H9 (cell line): Measurements from ENCODE around the gene CKLF. TPM values are rescaled to one million over a fixed set of nuclear protein-coding genes. Genes with fewer than 3 reads are reported as not detected.

ENCODE experiments used
- DNase-seq: peaks from one replicate; pipeline ENCODE4 v3.0.0-alpha.2; 2017
- H2AFZ ChIP-seq: one replicate; pipeline ENCODE4 v1.6.1; 2013; ENCODE audit warnings: mild to moderate bottlenecking, low read length, control low read depth, moderate library complexity
- H2AK5ac ChIP-seq: 2 replicates; pipeline ENCODE4 v1.6.1; 2013; ENCODE audit warnings: low read length, control low read depth, mixed read lengths; ENCODE audit not compliant: insufficient read length
- H2BK120ac ChIP-seq: one replicate; pipeline ENCODE4 v1.6.1; 2013; ENCODE audit warnings: low read depth, mild to moderate bottlenecking, low read length, control low read depth, inconsistent platforms; ENCODE audit not compliant: poor library complexity, severe bottlenecking
- H2BK12ac ChIP-seq: 2 replicates; pipeline ENCODE4 v1.6.1; 2013; ENCODE audit warnings: low read length, control low read depth, mixed read lengths, low read depth; ENCODE audit not compliant: insufficient read length
- H2BK15ac ChIP-seq: 2 replicates; pipeline ENCODE4 v1.6.1; 2013; ENCODE audit warnings: low read depth, low read length, control low read depth
- H2BK20ac ChIP-seq: one replicate; pipeline ENCODE4 v1.6.1; 2013; ENCODE audit warnings: low read depth, mild to moderate bottlenecking, low read length, control low read depth, inconsistent platforms; ENCODE audit not compliant: poor library complexity, severe bottlenecking
- H2BK5ac ChIP-seq: 2 replicates; pipeline ENCODE4 v1.6.1; 2013; ENCODE audit warnings: low read length, control low read depth, mixed read lengths; ENCODE audit not compliant: insufficient read length
- H3K14ac ChIP-seq: 2 replicates; pipeline ENCODE4 v1.6.1; 2013; ENCODE audit warnings: low read length, control low read depth; ENCODE audit not compliant: insufficient read depth
- H3K18ac ChIP-seq: 2 replicates; pipeline ENCODE4 v1.6.1; 2013; ENCODE audit warnings: low read depth, mild to moderate bottlenecking, mixed read lengths, low read length, control low read depth; ENCODE audit not compliant: insufficient read length
- H3K23ac ChIP-seq: 2 replicates; pipeline ENCODE4 v1.6.1; 2013; ENCODE audit warnings: low read length, control low read depth, mixed read lengths, low read depth; ENCODE audit not compliant: insufficient read length
- H3K23me2 ChIP-seq: 2 replicates; pipeline ENCODE4 v1.6.1; 2013; ENCODE audit warnings: low read depth, mild to moderate bottlenecking, mixed read lengths, low read length, control low read depth; ENCODE audit not compliant: insufficient read length, poor library complexity, severe bottlenecking
- H3K27ac ChIP-seq: 2 replicates; pipeline ENCODE4 v1.5.1; 2013; ENCODE audit warnings: low read length, control low read depth, mixed read lengths, low read depth; ENCODE audit not compliant: insufficient read length
- H3K27me3 ChIP-seq: 2 replicates; pipeline ENCODE4 v1.6.1; 2013; ENCODE audit warnings: low read length, control low read depth, inconsistent platforms; ENCODE audit not compliant: insufficient read depth
- H3K4ac ChIP-seq: 2 replicates; pipeline ENCODE4 v1.6.1; 2013; ENCODE audit warnings: low read depth, mild to moderate bottlenecking, control low read depth, inconsistent platforms, low read length, moderate library complexity
- H3K4me1 ChIP-seq: 2 replicates; pipeline ENCODE4 v1.6.1; 2013; ENCODE audit warnings: low read length, control low read depth, inconsistent platforms; ENCODE audit not compliant: insufficient read depth
- H3K4me2 ChIP-seq: 2 replicates; pipeline ENCODE4 v1.6.1; 2013; ENCODE audit warnings: low read length, control low read depth, mixed read lengths; ENCODE audit not compliant: insufficient read length, insufficient read depth
- H3K56ac ChIP-seq: 2 replicates; pipeline ENCODE4 v1.6.1; 2013; ENCODE audit warnings: low read depth, mild to moderate bottlenecking, mixed read lengths, low read length, control low read depth; ENCODE audit not compliant: insufficient read length
- H3K79me1 ChIP-seq: 2 replicates; pipeline ENCODE4 v1.6.1; 2013; ENCODE audit warnings: low read depth, mild to moderate bottlenecking, moderate library complexity, low read length, control low read depth, inconsistent platforms; ENCODE audit not compliant: insufficient read depth, poor library complexity, severe bottlenecking
- H3K79me2 ChIP-seq: 2 replicates; pipeline ENCODE4 v1.6.1; 2013; ENCODE audit warnings: low read length, control low read depth, inconsistent platforms; ENCODE audit not compliant: insufficient read depth
- H3K9ac ChIP-seq: 2 replicates; pipeline ENCODE4 v1.6.1; 2013; ENCODE audit warnings: low read length, control low read depth, mixed read lengths; ENCODE audit not compliant: insufficient read length; ENCODE audit errors: extremely low read depth
- H3K9me3 ChIP-seq: one replicate; pipeline ENCODE4 v1.6.1; 2013; ENCODE audit warnings: low read depth, low read length, inconsistent platforms; ENCODE audit not compliant: control insufficient read depth
- H3T11ph ChIP-seq: one replicate; pipeline ENCODE4 v1.6.1; 2013; ENCODE audit warnings: mild to moderate bottlenecking, low read length, control low read depth, inconsistent platforms
- H4K20me1 ChIP-seq: one replicate; pipeline ENCODE4 v1.6.1; 2013; ENCODE audit not compliant: control insufficient read depth, insufficient read length, insufficient read depth
- H4K5ac ChIP-seq: 2 replicates; pipeline ENCODE4 v1.6.1; 2013; ENCODE audit warnings: low read depth, mild to moderate bottlenecking, mixed read lengths, low read length, control low read depth; ENCODE audit not compliant: insufficient read length
- H4K8ac ChIP-seq: replicated peaks from 2 replicates; pipeline ENCODE4 v1.6.1; 2013; ENCODE audit warnings: low read length, control low read depth, mixed read lengths, low read depth; ENCODE audit not compliant: insufficient read length
- H4K91ac ChIP-seq: 2 replicates; pipeline ENCODE4 v1.6.1; 2013; ENCODE audit warnings: low read depth, mild to moderate bottlenecking, moderate library complexity, mixed read lengths, low read length, control low read depth; ENCODE audit not compliant: insufficient read length
- H3K27ac Mint-ChIP-seq, 3 experiments: 2 replicates in 2 of 3; 3 replicates in 1 of 3; pipeline ENCODE4 v1.8.0; 2020 to 2021; ENCODE audit warnings: mixed read lengths in 3 of 3, mild to moderate bottlenecking in 1 of 3, moderate library complexity in 1 of 3
- H3K27me3 Mint-ChIP-seq: 2 replicates; pipeline ENCODE4 v1.8.0; 2021; ENCODE audit warnings: low read depth, mild to moderate bottlenecking, moderate library complexity, mixed read lengths
- H3K36me3 Mint-ChIP-seq, 3 experiments: 2 replicates in 2 of 3; 3 replicates in 1 of 3; pipeline ENCODE4 v1.8.0; 2020 to 2021; ENCODE audit warnings: low read depth in 3 of 3, mixed read lengths in 3 of 3; ENCODE audit not compliant: insufficient read depth in 1 of 3
- H3K4me1 Mint-ChIP-seq, 2 experiments: 2 replicates each; pipeline ENCODE4 v1.8.0; 2020; ENCODE audit warnings: mixed read lengths in 2 of 2
- H3K4me3 Mint-ChIP-seq, 2 experiments: 2 replicates in 1 of 2; 3 replicates in 1 of 2; pipeline ENCODE4 v1.8.0; 2020 to 2021; ENCODE audit warnings: mild to moderate bottlenecking in 2 of 2, mixed read lengths in 2 of 2, moderate library complexity in 1 of 2
- H3K9me3 Mint-ChIP-seq, 2 experiments: 2 replicates in 1 of 2; 3 replicates in 1 of 2; pipeline ENCODE4 v1.8.0; 2020; ENCODE audit warnings: mild to moderate bottlenecking in 2 of 2, mixed read lengths in 2 of 2, moderate library complexity in 1 of 2
- WGBS: extraction: QIAGEN DNeasy Blood & Tissue Kit; methylation state at CpG from one replicate; pipeline ENCODE4 v1.1.7; 2013; ENCODE audit warnings: missing lambda C conversion rate, low lambda C conversion rate, mixed read lengths; ENCODE audit not compliant: insufficient read length; ENCODE audit errors: extremely low coverage; 5-methylcytosine and 5-hydroxymethylcytosine counted together
- total RNA-seq: library from RNA; stranded (reverse); gene quantifications from 2 replicates; pipeline ENCODE4 v1.2.1, GENCODE V29; 2021
- TF ChIP-seq, protein P1 (sequence below): fragments of 200-600 bp; sonication (generic); conservative IDR thresholded peaks from 3 replicates; pipeline ENCODE4 v1.8.0; 2021; ENCODE audit warnings: antibody characterized with exemption, mild to moderate bottlenecking

The CKLF gene
- total RNA-seq, 1 experiment from 2014 or later: 23.1 TPM

DNA sequence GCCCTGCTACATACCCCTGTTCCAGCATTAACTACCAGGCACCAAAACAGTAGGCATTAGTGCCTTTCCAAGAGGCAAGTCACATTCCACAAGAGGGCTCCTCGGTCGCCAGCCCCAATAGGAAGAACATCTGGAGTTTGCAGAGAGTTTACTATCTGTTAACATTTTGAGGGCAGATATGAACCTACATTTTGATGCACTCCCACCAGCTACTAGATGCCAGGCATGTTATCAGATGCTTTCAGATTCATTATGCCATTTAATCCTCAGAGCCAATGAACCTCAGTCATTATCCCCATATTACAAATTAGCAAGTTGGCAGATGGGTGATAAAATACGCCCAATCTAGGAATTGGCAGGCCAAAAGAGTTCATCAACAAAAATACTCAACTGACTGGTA is 22.7 kb downstream of the CKLF start:
- no peak overlapping the region for H3K56ac ChIP-seq
- no peaks in the 10 kb centered on the region; the same call in 1 of the 2 replicates for H3K4me1 ChIP-seq
- TF ChIP-seq, protein P1, sequence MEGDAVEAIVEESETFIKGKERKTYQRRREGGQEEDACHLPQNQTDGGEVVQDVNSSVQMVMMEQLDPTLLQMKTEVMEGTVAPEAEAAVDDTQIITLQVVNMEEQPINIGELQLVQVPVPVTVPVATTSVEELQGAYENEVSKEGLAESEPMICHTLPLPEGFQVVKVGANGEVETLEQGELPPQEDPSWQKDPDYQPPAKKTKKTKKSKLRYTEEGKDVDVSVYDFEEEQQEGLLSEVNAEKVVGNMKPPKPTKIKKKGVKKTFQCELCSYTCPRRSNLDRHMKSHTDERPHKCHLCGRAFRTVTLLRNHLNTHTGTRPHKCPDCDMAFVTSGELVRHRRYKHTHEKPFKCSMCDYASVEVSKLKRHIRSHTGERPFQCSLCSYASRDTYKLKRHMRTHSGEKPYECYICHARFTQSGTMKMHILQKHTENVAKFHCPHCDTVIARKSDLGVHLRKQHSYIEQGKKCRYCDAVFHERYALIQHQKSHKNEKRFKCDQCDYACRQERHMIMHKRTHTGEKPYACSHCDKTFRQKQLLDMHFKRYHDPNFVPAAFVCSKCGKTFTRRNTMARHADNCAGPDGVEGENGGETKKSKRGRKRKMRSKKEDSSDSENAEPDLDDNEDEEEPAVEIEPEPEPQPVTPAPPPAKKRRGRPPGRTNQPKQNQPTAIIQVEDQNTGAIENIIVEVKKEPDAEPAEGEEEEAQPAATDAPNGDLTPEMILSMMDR: no peak
- no peak overlapping the region for H2BK15ac ChIP-seq
- no peaks in the 10 kb centered on the region for H3K23me2 ChIP-seq
- Mint-ChIP-seq H3K4me1 (peaks cover 10 to 12% of the 10 kb centered on the region in 2 experiments), H3K9me3 (no peaks in the 10 kb centered on the region), H3K4me3 (no peak overlapping the region), H3K27ac (no peak overlapping the region; a peak in 1 of 7 replicates), H3K36me3 (no peaks in the 10 kb centered on the region), H3K27me3 (peaks cover 31% of the 10 kb centered on the region)
- no peak overlapping the region for H3K27ac ChIP-seq
- no peaks in the 10 kb centered on the region for H3K79me1 ChIP-seq
- no peak overlapping the region for H2BK12ac ChIP-seq
- no peak overlapping the region for H2BK20ac ChIP-seq
- no peak overlapping the region for H3T11ph ChIP-seq
- no peak overlapping the region for H3K14ac ChIP-seq
- no peak overlapping the region for H2AFZ ChIP-seq
- no CpG with 5 or more reads among the region's 3 CpGs for WGBS
- H2AK5ac ChIP-seq: no peak overlapping the region
- no peak for DNase-seq
- no peak overlapping the region for H3K9ac ChIP-seq
- no peaks in the 10 kb centered on the region for H4K20me1 ChIP-seq
- peaks cover 13% of the 10 kb centered on the region; the same call in 1 of the 2 replicates for H3K27me3 ChIP-seq
- no peak overlapping the region for H4K8ac ChIP-seq
- no peaks in the 10 kb centered on the region for H3K9me3 ChIP-seq
- no peak overlapping the region for H2BK5ac ChIP-seq
- no peaks in the 10 kb centered on the region for H3K79me2 ChIP-seq
- no peak overlapping the region for H4K91ac ChIP-seq
- no peak overlapping the region for H3K4ac ChIP-seq
- no peak overlapping the region for H4K5ac ChIP-seq
- H2BK120ac ChIP-seq: no peak overlapping the region
- H3K4me2 ChIP-seq: no peak overlapping the region
- H3K23ac ChIP-seq: no peak overlapping the region
- no peak overlapping the region for H3K18ac ChIP-seq
